Fibroblast of lung (primary cell): ENCODE data around the gene PLXNA1. TPM values are rescaled to one million over a fixed set of nuclear protein-coding genes. Genes with fewer than 3 reads are reported as not detected.

ENCODE experiments used
- DNase-seq, 2 donors: peaks; one replicate each; pipeline versions ENCODE4 v3.0.0 to v3.0.0-alpha.2; 2010; ENCODE audit warnings: low read depth in 2 of 2
- H2AFZ ChIP-seq: 2 replicates; pipeline ENCODE4 v1.5.1; 2012; ENCODE audit warnings: low read length, control low read depth, inconsistent platforms
- H3K27ac ChIP-seq: 2 replicates; pipeline ENCODE4 v1.5.1; 2011; ENCODE audit warnings: low read length, control low read depth; ENCODE audit not compliant: insufficient read depth
- H3K27me3 ChIP-seq: 2 replicates; pipeline ENCODE4 v1.5.1; 2011; ENCODE audit warnings: mild to moderate bottlenecking, low read length; ENCODE audit not compliant: control insufficient read depth, insufficient read depth
- H3K36me3 ChIP-seq: 2 replicates; pipeline ENCODE4 v1.5.1; 2011; ENCODE audit warnings: low read length; ENCODE audit not compliant: control insufficient read depth, insufficient read depth
- H3K4me1 ChIP-seq: 2 replicates; pipeline ENCODE4 v1.5.1; 2011; ENCODE audit warnings: low read length; ENCODE audit not compliant: control insufficient read depth, insufficient read depth; ENCODE audit errors: extremely low read depth
- H3K4me2 ChIP-seq: 2 replicates; pipeline ENCODE4 v1.5.1; 2011; ENCODE audit warnings: low read length, control low read depth; ENCODE audit not compliant: insufficient read depth; ENCODE audit errors: extremely low read depth
- H3K4me3 ChIP-seq, 4 experiments: fragments of 200-600 bp in 1 of 4; sonication (generic) in 1 of 4; replicated peaks in 1 of 4; 2 replicates each; pipeline ENCODE4 v1.5.1; 2011 to 2016; ENCODE audit warnings: low read length in 4 of 4, low read depth in 3 of 4, mild to moderate bottlenecking in 3 of 4, control low read depth in 2 of 4, inconsistent platforms in 1 of 4, mixed read lengths in 1 of 4; ENCODE audit not compliant: insufficient read depth in 1 of 4; ENCODE audit errors: control extremely low read depth in 1 of 4
- H3K79me2 ChIP-seq: 2 replicates; pipeline ENCODE4 v1.5.1; 2012; ENCODE audit warnings: mild to moderate bottlenecking, low read length, inconsistent platforms; ENCODE audit not compliant: control insufficient read depth, insufficient read depth
- H3K9ac ChIP-seq: 2 replicates; pipeline ENCODE4 v1.5.1; 2011; ENCODE audit warnings: mild to moderate bottlenecking, low read length, control low read depth; ENCODE audit not compliant: insufficient read depth
- H3K9me3 ChIP-seq: 2 replicates; pipeline ENCODE4 v1.5.1; 2012; ENCODE audit warnings: low read depth, low read length; ENCODE audit not compliant: control insufficient read depth, insufficient read depth
- H4K20me1 ChIP-seq: 2 replicates; pipeline ENCODE4 v1.5.1; 2011; ENCODE audit warnings: low read length; ENCODE audit not compliant: control insufficient read depth, insufficient read depth; ENCODE audit errors: extremely low read depth
- CTCF ChIP-seq, 2 donors: IDR thresholded peaks in 1 of 2; conservative IDR thresholded peaks in 1 of 2; 1 replicate in 1 of 2; 2 replicates in 1 of 2; pipeline ENCODE4 v1.5.1; 2011 to 2012; ENCODE audit warnings: low read length in 2 of 2, control low read depth in 1 of 2, inconsistent platforms in 1 of 2, low read depth in 1 of 2, mild to moderate bottlenecking in 1 of 2
- EZH2 ChIP-seq: IDR thresholded peaks from 2 replicates; pipeline ENCODE4 v1.5.1; 2012; ENCODE audit warnings: low read length, control low read depth, mild to moderate bottlenecking; ENCODE audit errors: missing control alignments
- polyA plus RNA-seq, 2 donors: library from polyadenylated mRNA; depleted of rRNA in 1 of 2; stranded (reverse) in 1 of 2; unstranded in 1 of 2; fragments of >200 nt; gene quantifications; 2 replicates each; pipeline ENCODE4 v1.2.1, GENCODE V29; 2011 to 2012; ENCODE audit warnings: missing spikeins in 1 of 2
- total RNA-seq: library from RNA; depleted of rRNA; stranded (reverse); fragments of >200 nt; gene quantifications from 2 replicates; pipeline ENCODE4 v1.2.1, GENCODE V29; 2014

The PLXNA1 gene
- total and polyA plus RNA-seq, 2 donors (not counting 1 experiment from before 2014, with no cell fraction given): 21.1 to 48.6 TPM

- H3K27me3 ChIP-seq: no peaks in the 10 kb centered on the region
- peak in 1 of 2 donors; percentile 61 for DNase-seq
- no peak overlapping the region for H3K4me3 ChIP-seq
- H3K9me3 ChIP-seq: no peaks in the 10 kb centered on the region
- no peak overlapping the region for H3K27ac ChIP-seq
- TF ChIP-seq CTCF (conservative IDR thresholded peaks at IDR 0.05 in 1 of 2, IDR thresholded peaks at IDR 0.05 in 1 of 2; ENCODE audit: low read depth in 1 of 2, low read length in 2 of 2): no peak
- TF ChIP-seq EZH2: no peak
- H3K9ac ChIP-seq: no peak overlapping the region
- no peaks in the 10 kb centered on the region for H3K79me2 ChIP-seq
- H3K4me2 ChIP-seq: no peak overlapping the region
- no peaks in the 10 kb centered on the region for H4K20me1 ChIP-seq
- H2AFZ ChIP-seq: no peak overlapping the region
- H3K36me3 ChIP-seq: peaks cover 40% of the 10 kb centered on the region
- H3K4me1 ChIP-seq: peaks cover 4% of the 10 kb centered on the region
Measured at GRCh38 chr3:127019449-127019848, 36.5 kb downstream of the PLXNA1 start.

DNA sequence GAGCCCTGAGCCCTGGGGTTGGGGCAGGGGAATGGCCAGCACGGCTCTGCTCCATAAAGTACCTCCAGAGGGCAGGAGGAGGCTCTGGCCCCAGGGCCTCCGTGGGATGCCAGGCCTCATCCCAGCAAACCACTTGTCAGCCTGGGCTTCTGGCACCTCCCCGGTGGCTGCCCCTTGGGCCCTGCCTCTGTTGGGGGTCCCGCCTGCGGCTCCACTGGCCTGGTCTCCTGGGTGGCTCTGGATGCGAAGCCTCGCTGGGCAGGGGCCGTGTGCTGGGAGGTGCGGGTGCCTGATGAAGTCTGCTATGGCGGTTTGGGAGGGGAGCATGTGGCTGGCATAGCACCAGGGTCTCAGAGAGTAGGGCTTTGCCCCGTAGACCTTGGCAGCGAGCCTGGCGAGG lies 37.6 kb downstream of the PLXNA1 start:
- no peaks in the 10 kb centered on the region for H3K27me3 ChIP-seq
- H4K20me1 ChIP-seq: no peaks in the 10 kb centered on the region
- peaks cover 40% of the 10 kb centered on the region for H3K36me3 ChIP-seq
- H3K4me1 ChIP-seq: peaks cover 4% of the 10 kb centered on the region
- no peak overlapping the region for H3K4me2 ChIP-seq
- H3K4me3 ChIP-seq: no peak overlapping the region
- no peak overlapping the region for H3K27ac ChIP-seq
- no peak for TF ChIP-seq CTCF (conservative IDR thresholded peaks at IDR 0.05 in 1 of 2, IDR thresholded peaks at IDR 0.05 in 1 of 2; ENCODE audit: low read depth in 1 of 2, low read length in 2 of 2)
- no peak for TF ChIP-seq EZH2
- no peak overlapping the region for H3K9ac ChIP-seq
- no peaks in the 10 kb centered on the region for H3K79me2 ChIP-seq
- no peak overlapping the region for H2AFZ ChIP-seq
- no peak for DNase-seq
- no peaks in the 10 kb centered on the region for H3K9me3 ChIP-seq

DNA sequence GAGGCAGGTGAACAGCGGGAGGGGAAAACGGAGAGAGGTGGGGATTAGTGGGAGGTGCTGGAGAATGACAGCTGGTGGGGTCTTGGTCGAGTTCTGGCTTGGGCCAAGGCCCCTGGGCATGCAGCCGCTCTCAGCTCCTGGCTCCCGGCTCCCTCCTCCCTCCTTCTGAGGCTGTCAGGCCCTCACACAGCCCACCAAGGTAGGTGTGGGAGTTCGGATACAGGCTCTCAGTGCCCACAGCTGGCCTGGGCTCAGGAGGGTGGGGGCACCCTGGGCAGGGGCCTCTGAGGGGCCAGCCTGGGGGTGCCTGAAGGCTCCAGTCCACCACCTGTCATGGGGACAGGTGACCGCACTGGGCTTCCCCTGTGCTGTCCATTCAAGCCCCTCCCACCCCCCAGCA lies 39.9 kb downstream of the PLXNA1 start:
- no peak overlapping the region for H2AFZ ChIP-seq
- no peaks in the 10 kb centered on the region for H3K79me2 ChIP-seq
- H3K27ac ChIP-seq: no peak overlapping the region
- TF ChIP-seq CTCF (conservative IDR thresholded peaks at IDR 0.05 in 1 of 2, IDR thresholded peaks at IDR 0.05 in 1 of 2; ENCODE audit: low read depth in 1 of 2, low read length in 2 of 2) (no peak), EZH2 (no peak)
- peaks cover 4% of the 10 kb centered on the region for H3K4me1 ChIP-seq
- peaks cover 36% of the 10 kb centered on the region for H3K36me3 ChIP-seq
- no peak overlapping the region for H3K4me3 ChIP-seq
- no peaks in the 10 kb centered on the region for H4K20me1 ChIP-seq
- no peak overlapping the region for H3K9ac ChIP-seq
- DNase-seq: no peak
- H3K9me3 ChIP-seq: no peaks in the 10 kb centered on the region
- no peak overlapping the region for H3K4me2 ChIP-seq
- no peaks in the 10 kb centered on the region for H3K27me3 ChIP-seq
